A673 (cell line): ENCODE results near the gene IPP. TPM values are rescaled to one million over a fixed set of nuclear protein-coding genes. Genes with fewer than 3 reads are reported as not detected.

Experiments
- BruUV-seq: library from RNA; stranded (reverse); fragments of 400-500 nt; replicated peaks from 2 replicates; lab custom pipeline; 2021; lab: Mats Ljungman, UMichigan
- CTCF ChIA-PET: fragments of 300-600 bp; sonication (Branson Sonifier 250); formaldehyde crosslinking; loops from one replicate; lab custom pipeline; 2022; ENCODE audit warnings: antibody characterized with exemption; lab: Charles Lee
- POLR2A ChIA-PET: fragments of 300-600 bp; sonication (Branson Sonifier 250); formaldehyde crosslinking; loops from one replicate; lab custom pipeline; 2022; ENCODE audit warnings: antibody characterized with exemption; ENCODE audit not compliant: low non-redundant PET; lab: Charles Lee
- DNase-seq: peaks from one replicate; pipeline ENCODE4 v3.0.0-alpha.2; 2015; ENCODE audit warnings: low spot score
- H3K27ac ChIP-seq: fragments of 200-600 bp; sonication (generic); 2 replicates; pipeline ENCODE4 v1.5.1; 2016; ENCODE audit warnings: mixed run types, low read depth, mild to moderate bottlenecking, mixed read lengths, antibody characterized with exemption, low read length; ENCODE audit not compliant: poor library complexity, severe bottlenecking
- H3K27me3 ChIP-seq: fragments of 200-600 bp; sonication (generic); replicated peaks from 2 replicates; pipeline ENCODE4 v1.6.1; 2017; ENCODE audit warnings: mixed run types, low read depth, mild to moderate bottlenecking, mixed read lengths, antibody characterized with exemption, low read length; ENCODE audit not compliant: insufficient read depth, poor library complexity
- H3K36me3 ChIP-seq: fragments of 200-600 bp; sonication (generic); 2 replicates; pipeline ENCODE4 v1.6.1; 2016; ENCODE audit warnings: mixed run types, mild to moderate bottlenecking, mixed read lengths, antibody characterized with exemption, low read length; ENCODE audit not compliant: insufficient read depth, poor library complexity, severe bottlenecking
- H3K4me1 ChIP-seq: fragments of 200-600 bp; sonication (generic); 2 replicates; pipeline ENCODE4 v1.6.1; 2017; ENCODE audit warnings: mixed run types, mild to moderate bottlenecking, mixed read lengths, antibody characterized with exemption, low read length; ENCODE audit not compliant: insufficient read depth, poor library complexity, severe bottlenecking
- H3K4me3 ChIP-seq: fragments of 200-600 bp; sonication (generic); 2 replicates; pipeline ENCODE4 v1.5.1; 2016; ENCODE audit warnings: low read depth, mixed run types, mild to moderate bottlenecking, mixed read lengths, low read length; ENCODE audit not compliant: poor library complexity, severe bottlenecking
- H3K9me3 ChIP-seq: fragments of 200-600 bp; sonication (generic); 2 replicates; pipeline ENCODE4 v1.6.1; 2016; ENCODE audit warnings: mixed run types, low read depth, mild to moderate bottlenecking, mixed read lengths, antibody characterized with exemption, low read length; ENCODE audit not compliant: poor library complexity, severe bottlenecking
- CTCF ChIP-seq: fragments of 300-800, 200-600 bp; sonication (generic); conservative IDR thresholded peaks from 2 replicates; pipeline ENCODE4 v1.5.1; 2017; ENCODE audit warnings: low read depth, mild to moderate bottlenecking, antibody characterized with exemption, low read length, moderate library complexity, mixed read lengths
- EZH2 ChIP-seq: fragments of 200-600 bp; sonication (generic); IDR thresholded peaks from 2 replicates; pipeline ENCODE4 v1.6.1; 2017; ENCODE audit warnings: borderline replicate concordance, low read depth, mild to moderate bottlenecking, mixed read lengths, antibody characterized with exemption, low read length; ENCODE audit not compliant: poor library complexity, severe bottlenecking
- intact Hi-C: fragments of 100-400 bp; cut with micrococcal nuclease; formaldehyde crosslinking; loops from one replicate; pipeline ENCODE4 v1.10.0; 2022; ENCODE audit not compliant: unreplicated experiment
- total RNA-seq: library from RNA; stranded (reverse); gene quantifications from 2 replicates; pipeline ENCODE4 v1.2.3, GENCODE V29; 2021

IPP gene
- total RNA-seq, 1 experiment from 2014 or later: 15.7 TPM

- Histone ChIP-seq H3K36me3 (no peaks in the 10 kb centered on the region), H3K4me3 (no peak overlapping the region), H3K27me3 (no peaks in the 10 kb centered on the region), H3K27ac (no peak overlapping the region), H3K9me3 (no peaks in the 10 kb centered on the region), H3K4me1 (no peaks in the 10 kb centered on the region)
- no peak for DNase-seq
- no peak for TF ChIP-seq EZH2
- TF ChIP-seq CTCF: no peak
- intact Hi-C loops: no loop called here
- BruUV-seq: no TSS peak
- CTCF ChIA-PET: no interaction called here
- POLR2A ChIA-PET: no interaction called here
Measured at GRCh38 chr1:45667321-45668111, 82.9 kb downstream of the IPP start.

GRCh38 chr1:45666836-45667235, 83.6 kb downstream of the IPP start:
- no peaks in the 10 kb centered on the region for H3K27me3 ChIP-seq
- CTCF ChIA-PET: no interaction called here
- H3K27ac ChIP-seq: no peak overlapping the region
- no TSS peak for BruUV-seq
- no peaks in the 10 kb centered on the region for H3K9me3 ChIP-seq
- no peak overlapping the region for H3K4me3 ChIP-seq
- H3K36me3 ChIP-seq: no peaks in the 10 kb centered on the region
- no peak for DNase-seq
- TF ChIP-seq CTCF (no peak), EZH2 (no peak)
- intact Hi-C loops: no loop called here
- no peaks in the 10 kb centered on the region for H3K4me1 ChIP-seq
- POLR2A ChIA-PET: no interaction called here

GRCh38 chr1:45660336-45660735, 90.1 kb downstream of the IPP start:
- intact Hi-C loops: no loop called here
- BruUV-seq: TSS peak; percentile 64

More at GRCh38 chr1:45660336-45660735, 90.1 kb downstream of the IPP start:
- ChIA-PET CTCF (no interaction called here), POLR2A (no interaction called here)
- H3K9me3 ChIP-seq: no peaks in the 10 kb centered on the region
- H3K4me3 ChIP-seq: no peak overlapping the region
- no peak overlapping the region for H3K27ac ChIP-seq
- no peaks in the 10 kb centered on the region for H3K27me3 ChIP-seq
- H3K36me3 ChIP-seq: peaks cover 58% of the 10 kb centered on the region
- DNase-seq: no peak
- no peak for TF ChIP-seq EZH2
- TF ChIP-seq CTCF: no peak
- no peaks in the 10 kb centered on the region for H3K4me1 ChIP-seq
